Sigmoid colon (tissue), 3 donors: Measurements from ENCODE around the gene HIVEP1.

Source experiments
- CTCF ChIP-seq, 4 experiments: fragments of 450-650 bp in 3 of 4; fragments of 200-600 bp in 1 of 4; IDR thresholded peaks; one replicate each; pipeline ENCODE4 v1.5.1; 2016 to 2019; ENCODE audit warnings: antibody characterized with exemption in 4 of 4, mild to moderate bottlenecking in 3 of 4, moderate library complexity in 2 of 4
- POLR2A ChIP-seq, 2 donors: fragments of 450-650 bp; IDR thresholded peaks; one replicate each; pipeline ENCODE4 v1.6.1; 2016; ENCODE audit warnings: antibody characterized with exemption in 2 of 2, mild to moderate bottlenecking in 2 of 2, moderate library complexity in 2 of 2

GRCh38 chr6:12111363-12111670 lies 99.2 kb downstream of the HIVEP1 start:
- TF ChIP-seq CTCF (IDR thresholded peaks at IDR 0.05) (no peak), POLR2A (IDR thresholded peaks at IDR 0.05) (no peak)
